Ammon's horn (tissue), 1 donor: Measurements from ENCODE around the gene STIP1.
A peak's percentile ranks its signal among the peaks of the same experiment; 100 is the strongest.
"Not testable (repeated sequence)": the region's sequence is repeated elsewhere in the genome, so short reads cannot be mapped to it uniquely, and the experiment has no call there.

Experiments
- DNase-seq: peaks from one replicate; pipeline ENCODE4 v3.0.0-alpha.2; 2016; ENCODE audit warnings: low spot score

Gene STIP1

DNA sequence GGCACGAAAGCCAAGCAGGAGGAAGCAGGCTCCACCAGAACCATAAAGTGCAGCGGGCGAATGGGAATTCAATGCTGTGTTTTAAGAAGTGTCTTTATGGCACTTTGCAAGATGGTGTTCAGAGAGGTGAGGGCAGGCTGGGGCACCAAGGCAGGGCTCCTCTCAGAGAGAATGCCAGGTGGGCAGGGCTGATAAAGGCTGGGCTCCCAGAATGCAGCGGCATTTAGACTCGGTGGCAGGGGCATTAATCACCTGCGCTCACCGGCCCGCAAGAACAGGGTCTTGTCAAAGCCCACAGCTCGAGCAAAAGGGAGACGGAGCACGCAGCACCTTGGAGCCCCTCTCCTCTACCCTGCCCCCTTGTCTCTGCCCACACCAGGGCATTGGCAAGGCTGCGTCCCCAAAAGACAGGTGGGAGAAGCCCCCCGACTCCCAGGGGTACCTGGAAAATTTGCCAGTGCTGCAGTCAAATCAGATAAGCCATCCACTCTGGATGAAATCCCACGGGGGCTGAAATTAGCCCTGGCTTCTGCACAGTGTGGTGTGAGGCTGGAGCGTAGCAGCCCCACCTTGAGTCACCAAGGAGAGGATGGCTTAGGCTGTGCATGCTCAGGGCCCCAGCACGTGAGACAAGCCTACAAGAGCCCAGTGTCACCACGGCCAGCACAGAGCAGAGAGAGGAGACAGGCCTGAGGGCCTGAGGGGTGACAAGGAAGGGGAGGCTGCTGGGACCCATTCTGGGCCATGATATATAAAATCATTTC, 28.2 kb upstream of the STIP1 start:
- no peak for DNase-seq

DNA sequence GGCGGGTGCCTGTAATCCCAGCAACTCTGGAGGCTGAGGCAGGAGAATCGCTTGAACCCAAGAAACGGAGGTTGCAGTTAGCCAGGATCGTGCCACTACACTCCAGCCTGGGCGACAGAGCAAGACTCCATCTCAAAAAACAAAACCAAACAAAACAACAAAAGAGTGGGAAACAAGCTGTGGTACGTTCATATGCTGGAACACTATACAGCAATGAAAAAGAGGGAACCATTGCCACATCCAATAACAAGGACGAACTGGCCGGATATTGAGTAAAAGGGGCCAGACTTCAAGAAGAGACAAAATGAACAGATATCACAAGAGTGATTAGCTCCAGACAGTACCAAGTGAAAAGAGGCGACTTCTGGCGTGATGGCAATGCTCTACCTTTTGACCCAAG, 24.9 kb upstream of the STIP1 start:
- DNase-seq = no peak

DNA sequence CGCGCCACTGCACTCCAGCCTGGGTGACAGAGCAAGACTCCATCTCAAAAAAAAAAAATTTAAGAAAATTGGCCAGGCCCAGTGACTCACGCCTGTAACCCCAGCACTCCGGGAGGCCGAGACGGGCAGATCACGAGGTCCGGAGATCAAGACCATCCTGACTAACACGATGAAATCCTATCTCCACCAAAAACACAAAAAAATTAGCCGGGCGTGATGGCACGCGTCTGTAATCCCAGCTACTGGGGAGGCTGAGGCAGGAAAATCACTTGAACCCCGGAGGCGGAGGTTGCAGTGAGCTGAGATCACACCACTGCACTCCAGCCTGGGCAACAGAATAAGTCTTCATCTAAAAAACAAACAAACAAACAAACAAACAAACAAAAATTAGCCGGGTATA, 23.2 kb upstream of the STIP1 start:
- DNase-seq = not testable (repeated sequence)

DNA sequence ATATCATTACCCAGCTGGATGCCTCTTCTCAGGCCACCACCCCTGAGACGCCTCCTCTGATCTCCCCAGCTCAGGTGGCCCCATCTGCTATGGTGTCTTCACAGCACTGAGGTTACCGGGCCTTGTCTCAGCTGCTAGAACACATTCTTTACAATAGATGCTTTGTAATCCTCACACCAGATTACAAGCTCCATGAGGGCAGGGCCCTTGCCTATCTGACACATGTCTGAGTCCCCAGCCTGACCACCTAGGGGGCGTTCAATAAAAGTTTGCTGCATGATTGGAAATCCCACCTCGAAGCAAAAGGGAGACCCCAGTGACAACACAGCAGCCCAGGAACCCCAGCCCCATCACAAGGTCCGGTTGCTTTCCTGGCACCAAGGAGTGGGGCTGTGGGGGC, 22.0 kb upstream of the STIP1 start:
- DNase-seq = no peak

DNA sequence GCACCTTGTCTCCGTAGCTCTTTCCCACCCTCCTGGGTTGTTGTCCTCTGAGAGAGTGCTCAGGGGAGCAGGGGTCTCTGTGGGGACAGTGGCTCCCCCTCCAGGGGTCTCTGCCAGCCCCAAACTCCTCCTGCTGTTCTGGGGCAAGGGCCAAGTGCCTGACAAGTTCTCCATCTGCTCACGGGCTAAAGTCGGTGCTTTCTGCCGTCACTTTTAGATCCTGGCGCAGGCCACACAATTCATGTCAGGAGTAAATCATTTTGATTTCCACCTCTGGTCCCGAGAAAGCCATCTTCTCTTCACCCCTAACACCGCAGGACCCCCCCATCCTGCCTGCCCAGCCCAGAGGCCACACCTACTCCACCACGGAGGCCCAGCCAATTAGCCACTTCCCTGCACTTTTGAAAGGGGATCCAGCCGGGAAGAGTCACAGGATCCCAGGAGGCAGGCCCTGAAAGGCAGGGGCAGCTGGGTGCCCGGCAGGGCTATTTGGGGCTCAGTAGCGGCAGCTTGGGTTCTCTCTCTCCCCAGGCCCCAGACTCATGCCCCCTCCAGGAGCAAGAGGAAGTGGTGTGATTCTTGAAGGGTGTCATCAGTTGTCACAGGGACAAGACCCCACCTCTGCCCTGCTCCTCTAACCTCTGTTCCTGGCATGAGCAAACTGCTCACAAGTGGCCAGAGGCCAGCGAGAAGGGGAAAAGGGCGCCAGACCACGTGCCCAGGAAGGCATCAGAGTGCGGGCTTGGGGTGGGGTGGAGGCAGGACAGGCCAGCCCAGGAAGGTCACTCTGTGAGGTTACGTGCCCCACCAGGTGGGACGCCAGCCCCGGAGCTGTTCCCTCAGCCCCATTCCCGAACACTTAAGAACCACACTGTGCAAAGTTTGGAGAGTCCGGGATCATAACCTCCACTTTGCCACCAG, 21.3 kb upstream of the STIP1 start:
- DNase-seq = no peak

DNA sequence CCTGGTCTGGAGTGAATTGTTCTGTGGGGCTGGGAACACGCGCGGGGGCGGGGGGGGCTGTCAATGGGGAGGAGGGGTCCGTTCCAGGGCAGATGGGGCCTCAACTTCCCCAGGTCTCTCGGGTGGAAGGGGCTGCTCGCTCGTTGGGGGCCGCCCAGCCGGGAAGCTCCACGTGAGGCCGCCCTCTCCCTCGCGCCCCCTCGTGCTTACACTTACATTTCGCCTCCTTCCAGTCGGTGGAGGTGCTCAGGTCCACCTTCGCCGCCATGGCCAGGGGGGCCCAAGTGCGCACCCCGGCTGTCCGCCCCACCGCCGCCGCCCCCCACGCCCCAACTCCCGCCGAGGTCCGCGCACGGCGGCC, 20.5 kb upstream of the STIP1 start:
- no peak for DNase-seq

DNA sequence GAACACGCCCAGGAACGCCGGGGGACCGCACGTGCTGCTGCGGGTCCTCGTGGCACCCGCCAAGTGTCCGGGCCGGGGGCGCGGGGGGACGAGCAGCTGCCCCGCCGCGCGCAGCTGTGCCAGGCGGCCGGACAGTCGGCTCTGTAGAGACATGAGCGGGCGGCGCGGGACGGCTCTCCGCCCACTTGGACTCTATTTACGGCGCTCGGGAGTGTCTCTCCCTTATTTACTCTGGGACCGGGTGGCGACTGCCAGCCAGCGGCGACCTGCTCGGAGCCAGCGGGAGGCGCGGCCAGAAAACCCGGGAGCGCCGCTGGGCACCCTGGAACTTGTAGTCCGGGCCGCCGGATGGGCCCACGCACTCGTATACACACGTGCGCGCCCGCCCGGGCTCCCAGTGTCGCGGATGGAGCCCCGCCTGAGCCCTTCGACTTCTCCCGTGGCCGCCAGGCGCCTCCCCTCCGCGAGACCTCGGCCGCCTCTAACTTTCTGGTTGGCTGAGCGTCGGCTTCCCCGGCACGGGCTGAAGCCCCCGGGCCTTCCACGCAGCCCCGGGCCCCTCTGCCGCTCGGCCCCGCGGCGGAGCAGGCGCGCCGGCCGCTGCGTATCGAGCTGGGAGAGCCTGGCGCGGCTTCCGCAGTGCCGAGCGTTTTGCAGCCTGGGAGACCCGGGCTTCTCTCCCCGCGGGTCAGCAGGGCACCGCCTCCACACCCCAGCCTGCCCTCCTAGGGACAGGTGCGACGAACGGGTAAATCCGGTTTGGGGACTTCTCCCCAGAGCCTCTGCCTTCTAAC, 19.9 kb upstream of the STIP1 start, which contains the start of gene MACROD1:
MACROD1 (minus strand) TSS at position 272 of the 794 bp plus-strand sequence; CDS start at position 153, 119 bp downstream.
- DNase-seq = peak; percentile 80

DNA sequence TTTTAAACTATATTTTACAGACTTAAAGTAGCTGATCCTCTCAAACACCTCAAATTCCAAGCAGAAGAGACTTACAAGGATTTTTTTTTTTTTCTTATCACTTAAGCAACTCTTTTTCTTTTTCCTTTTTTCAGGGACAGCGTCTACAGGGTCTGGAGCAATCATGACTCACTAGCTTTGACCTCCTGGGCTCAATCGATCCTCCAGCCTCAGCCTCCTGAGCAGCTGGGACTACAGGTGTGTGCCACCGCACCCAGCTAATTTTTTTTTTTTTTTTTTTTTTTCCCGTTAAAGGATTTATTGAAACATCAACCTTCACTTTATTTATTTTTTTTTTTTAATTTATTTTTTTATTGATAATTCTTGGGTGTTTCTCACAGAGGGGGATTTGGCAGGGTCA, 15.6 kb upstream of the STIP1 start:
- DNase-seq = no peak

DNA sequence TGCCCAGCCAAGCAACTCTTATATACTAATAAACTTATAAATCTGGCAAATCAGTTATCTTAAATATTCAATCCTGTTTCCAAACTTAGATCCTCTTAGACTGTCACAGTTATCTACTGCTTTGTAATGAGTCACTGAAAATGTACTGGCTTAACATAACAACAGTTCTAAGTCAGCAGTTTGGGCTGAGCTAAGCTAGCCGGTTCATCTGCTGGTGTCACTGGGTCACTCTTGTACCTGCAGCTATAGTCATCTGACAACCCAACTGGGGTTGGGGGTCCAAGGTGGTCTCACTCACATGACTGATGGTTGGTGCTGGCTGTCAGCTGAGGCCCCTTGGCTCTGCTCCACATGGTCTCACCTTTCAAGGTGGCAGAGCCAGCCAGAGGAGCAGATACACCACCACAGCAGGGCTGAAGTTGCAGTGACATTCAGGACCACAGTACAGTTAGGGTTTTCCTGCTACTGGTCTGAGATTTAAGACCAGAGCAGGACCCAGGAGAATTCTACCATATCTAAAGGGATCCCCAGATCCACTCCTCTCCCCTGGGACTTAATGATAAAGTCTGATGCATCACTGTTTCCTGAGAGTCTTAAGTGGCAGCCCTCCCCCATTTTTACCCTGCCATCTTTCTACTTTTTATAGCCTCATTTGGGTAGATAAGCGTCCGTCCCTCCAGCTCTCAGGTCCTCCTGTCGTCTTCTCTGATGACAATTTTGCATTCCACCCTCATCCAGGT, 12.2 kb upstream of the STIP1 start:
- DNase-seq = no peak

DNA sequence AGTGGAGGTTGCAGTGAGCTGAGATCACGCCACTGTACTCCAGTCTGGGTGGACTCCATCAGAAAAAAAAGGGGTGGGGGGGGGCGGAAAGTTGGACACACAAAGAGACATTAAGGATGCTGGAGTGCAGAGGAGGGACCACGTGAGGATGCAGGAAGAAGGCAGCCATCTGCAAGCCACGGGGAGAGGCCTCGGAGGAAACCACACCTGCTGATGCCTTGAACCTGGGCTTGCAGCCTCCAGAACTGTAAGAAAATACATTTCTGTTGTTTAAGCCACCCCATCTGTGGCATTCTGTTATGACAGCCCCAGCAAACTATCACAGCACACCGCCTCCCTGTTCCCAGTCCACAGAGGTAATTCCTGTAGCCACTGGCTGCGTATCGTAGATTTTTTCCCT, 9.2 kb upstream of the STIP1 start:
- no peak for DNase-seq

DNA sequence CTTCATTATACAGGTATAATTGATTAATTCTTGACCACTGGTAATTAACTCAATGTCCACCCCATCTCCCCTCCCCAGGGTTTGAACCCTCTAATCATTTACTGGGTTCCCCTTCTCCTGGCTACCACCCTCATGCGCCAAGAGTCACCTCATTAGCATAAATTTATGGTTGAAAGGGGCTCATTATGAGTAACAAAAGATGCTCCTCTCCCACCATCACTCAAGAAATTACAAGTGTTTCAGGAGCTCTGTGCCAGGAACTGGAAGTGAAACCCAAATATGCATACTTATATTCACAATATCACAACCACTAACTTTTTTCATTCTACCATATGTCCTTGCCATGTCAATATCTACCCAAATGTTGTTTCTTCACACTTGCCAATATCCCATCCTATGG, 7.8 kb upstream of the STIP1 start:
- no peak for DNase-seq

DNA sequence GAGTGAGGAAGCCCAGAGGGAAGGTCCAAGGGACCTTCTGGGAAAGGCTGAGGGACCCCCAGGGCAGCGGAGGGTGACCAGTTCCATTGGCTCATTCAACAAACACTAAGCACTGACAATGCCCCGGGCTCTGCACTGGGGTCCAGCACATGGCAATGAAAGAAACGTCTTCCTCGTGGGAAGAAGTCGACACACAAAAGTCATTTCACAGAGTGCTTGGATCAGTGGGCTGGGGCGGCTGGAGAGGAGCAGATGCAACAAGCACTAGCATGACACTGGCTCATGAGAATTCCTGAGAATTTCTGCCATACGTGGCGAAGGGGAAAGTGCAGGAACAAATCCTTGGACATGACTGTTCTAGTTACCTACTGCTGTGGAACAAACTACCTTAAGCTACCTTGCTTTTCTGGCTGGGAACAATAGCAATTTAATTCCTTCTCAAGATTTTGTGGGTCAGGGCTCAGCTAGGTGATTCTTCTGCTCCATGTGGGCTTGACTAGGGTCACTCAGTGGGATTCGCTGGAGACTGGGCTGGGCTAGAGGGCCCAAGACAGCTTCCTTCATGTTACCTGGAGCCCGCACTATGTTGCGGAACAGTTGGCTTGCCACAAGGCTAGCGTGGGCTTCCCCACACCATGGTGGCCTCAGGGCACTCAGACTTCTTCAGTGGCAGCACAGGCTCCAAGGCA, 6.9 kb upstream of the STIP1 start:
- no peak for DNase-seq

DNA sequence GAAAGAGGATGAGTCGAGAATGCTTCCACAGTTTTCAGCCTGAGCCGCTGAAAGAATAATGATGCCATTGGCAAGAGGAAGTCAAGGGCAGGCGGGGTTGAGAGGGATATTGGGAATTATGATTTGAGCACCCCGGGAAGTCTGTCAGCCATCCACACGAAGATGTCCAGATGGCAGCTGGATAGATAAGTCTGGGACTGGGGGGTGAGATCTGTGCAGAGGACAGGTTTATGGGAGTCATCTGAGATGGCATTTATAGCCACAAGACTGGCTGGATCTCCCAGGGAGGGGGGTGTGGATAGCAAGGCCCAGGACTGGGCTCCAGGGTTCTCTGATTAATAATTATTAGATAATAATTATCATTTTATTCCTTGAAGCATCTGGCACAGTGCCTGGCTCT, 5.1 kb upstream of the STIP1 start:
- no peak for DNase-seq

DNA sequence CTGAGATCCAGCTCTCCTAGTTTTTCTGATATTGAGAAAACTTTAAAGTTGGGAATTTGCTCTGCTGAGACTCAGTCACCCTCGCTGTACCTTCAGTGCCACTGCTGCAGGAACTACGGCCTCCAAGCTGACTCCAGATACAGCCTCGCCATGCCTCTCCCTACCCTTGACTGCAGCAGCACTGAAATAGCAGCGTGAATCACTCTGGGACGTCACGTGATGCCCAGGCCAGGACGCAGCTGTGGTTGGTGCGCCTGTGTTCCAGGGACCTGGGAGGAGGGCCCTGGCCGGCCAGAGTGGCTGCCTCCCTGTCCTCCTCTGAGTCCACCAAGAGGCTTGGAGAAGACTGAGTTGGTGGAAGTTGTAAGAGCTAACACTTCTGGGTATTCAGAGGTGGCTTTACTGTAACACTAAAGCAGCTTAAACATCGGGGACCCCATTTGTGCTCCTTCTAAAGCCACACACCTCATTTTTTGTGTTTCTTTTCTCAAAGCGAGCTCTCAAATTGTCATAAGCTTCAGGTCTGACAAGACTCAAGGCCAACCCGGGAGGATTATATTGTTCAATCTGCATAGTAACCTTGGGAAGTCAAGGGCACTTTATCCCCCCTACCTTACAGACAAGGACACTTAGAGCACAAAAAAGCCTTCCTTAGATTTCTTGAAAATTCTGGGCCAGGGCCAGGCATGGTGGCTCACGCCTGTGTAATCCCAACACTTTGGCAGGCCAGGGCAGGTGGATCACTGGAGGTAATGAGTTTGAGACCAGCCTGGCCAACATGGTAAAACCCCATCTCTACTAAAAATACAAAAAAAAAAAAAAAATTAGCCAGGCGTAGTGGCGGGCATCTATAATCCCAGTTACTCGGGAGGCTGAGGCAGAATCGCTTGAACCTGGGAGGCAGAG, 4.2 kb upstream of the STIP1 start:
- peak; percentile 98 for DNase-seq

DNA sequence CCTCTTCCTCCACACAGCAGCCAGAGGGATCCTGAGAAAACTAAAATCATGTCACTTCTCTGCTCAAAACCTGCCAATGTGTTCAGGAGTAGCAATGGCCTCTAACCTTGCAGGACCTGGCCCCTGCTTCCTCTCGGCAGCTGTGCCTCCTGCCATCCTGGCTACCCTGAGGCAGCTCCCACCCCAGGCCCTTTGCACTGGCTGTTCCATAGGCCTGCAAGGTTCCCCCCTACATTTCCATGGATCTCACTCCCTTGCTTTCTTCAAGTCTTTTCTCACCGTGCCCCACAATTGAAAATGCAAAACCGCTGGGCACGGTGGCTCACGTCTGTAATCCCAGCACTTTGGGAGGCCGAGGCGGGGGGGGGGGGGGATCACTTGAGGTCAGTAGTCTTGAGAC, 2.1 kb upstream of the STIP1 start:
- DNase-seq = no peak

DNA sequence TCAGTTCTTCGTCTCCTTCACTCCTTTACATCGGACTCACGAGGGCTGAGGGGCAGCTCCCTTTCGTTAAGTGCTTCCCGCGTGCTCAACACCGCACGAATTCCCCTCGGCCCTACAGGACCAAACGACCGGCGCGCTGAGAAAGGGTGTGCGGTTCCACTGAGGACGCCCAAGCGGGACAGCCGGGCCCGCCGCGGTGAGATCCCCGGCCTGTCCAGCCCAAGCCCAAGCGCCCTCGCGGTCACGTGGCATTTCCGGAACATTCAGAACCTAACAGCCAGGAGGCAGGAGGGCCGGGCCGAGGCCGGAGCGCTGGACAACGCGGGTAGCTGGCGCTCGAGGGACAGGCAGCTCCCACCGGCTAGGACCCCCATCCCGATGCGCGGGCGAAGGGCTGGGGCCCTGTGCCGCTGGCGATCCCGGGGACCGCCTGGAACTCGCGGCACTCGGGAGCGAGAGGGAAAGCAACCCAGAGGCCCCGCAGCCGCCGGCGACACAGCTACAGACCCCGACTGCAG, 737 bp upstream of the STIP1 start:
- DNase-seq = peak; percentile 90

DNA sequence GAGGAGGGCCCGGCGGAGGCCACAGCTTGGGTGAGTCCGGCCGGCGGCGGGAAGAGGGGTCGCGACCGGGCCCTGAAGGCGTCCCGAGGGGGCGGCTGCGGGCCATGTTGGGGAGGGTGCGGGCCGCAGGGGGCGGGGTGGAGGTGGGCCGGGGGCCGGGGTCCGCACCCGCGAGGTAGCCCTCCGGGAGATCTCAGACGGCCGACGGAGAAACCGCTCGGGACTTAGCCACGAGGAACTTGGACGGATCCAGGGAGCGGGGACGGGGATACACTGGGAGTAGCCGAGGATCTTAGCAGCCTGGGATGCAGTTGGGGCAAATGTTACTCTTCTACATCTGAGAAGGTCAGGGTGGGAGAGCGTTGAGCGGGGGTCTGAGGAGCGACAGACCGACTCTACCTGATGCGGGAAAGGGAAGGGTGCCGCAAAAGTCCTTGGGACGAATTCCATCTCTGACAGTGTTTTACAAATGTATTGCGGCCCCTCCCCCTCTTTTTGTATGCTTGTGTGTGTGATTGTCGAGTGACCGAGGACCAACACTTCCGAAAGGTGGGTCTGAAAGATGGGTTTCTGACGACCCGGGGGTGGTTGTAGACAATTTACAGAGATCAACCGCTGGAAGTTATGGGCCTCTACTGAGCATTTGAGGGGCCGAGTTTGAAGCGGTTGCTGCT, 658 bp downstream of the STIP1 start:
- DNase-seq = no peak

DNA sequence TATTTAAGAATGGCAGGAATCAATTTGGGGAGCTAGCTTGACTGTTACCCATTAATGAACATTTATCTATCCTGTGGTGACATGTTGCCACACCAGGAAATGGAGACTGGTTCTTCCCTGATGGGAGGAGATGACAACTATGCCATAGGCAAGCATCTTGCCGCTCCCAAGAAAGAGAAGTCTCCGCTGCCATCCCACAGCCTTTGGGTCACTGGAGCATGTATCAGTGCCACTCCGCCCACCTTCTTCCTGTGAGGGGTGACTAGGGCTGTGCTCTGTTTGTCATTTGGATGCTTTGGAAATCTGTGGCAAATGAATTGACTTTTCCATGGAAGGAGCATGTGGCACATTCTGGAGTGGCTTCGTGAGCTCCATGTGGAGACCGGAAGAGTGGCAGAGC, 6.5 kb downstream of the STIP1 start:
- DNase-seq = no peak

DNA sequence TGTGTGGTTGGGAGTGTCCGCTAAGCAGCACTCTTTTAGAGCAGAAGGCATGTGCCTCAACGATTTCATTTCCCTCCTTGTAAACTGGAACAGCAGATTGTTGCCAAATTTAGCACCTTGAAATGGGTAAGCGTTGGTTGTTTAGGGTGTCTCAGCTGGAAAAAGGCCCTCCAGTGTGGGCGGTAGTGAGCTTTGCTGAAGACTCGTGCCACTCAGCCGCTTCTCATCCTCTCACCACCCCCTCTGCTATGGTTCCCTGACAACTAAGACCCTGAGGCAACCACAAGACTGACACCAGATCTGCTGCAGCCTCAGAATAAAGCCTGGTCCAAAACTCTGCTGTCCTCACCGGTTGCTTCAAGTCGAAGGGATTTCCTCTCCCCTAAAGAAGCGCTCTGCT, 10.7 kb downstream of the STIP1 start:
- no peak for DNase-seq
